GM12878 (cell line): ENCODE results near the gene RHEB.

Source experiments
- CHD2 ChIP-seq: IDR thresholded peaks from 2 replicates; pipeline ENCODE4 v1.6.1; 2011; ENCODE audit warnings: low read depth, low read length, improper control_type of control experiment, borderline replicate concordance
- CTCF ChIP-seq, 3 experiments: IDR thresholded peaks in 2 of 3; conservative IDR thresholded peaks in 1 of 3; 2 replicates each; pipeline ENCODE4 v1.5.1; 2011; ENCODE audit warnings: low read depth in 3 of 3, low read length in 3 of 3, mild to moderate bottlenecking in 3 of 3, control low read depth in 2 of 3, moderate library complexity in 2 of 3, inconsistent platforms in 1 of 3, mixed read lengths in 1 of 3; ENCODE audit not compliant: control insufficient read depth in 2 of 3, insufficient read depth in 1 of 3; ENCODE audit errors: extremely low read depth in 1 of 3
- EZH2 ChIP-seq: IDR thresholded peaks from 2 replicates; pipeline ENCODE4 v1.6.1; 2012; ENCODE audit warnings: low read depth, mild to moderate bottlenecking, control low read depth, inconsistent platforms, low read length, borderline replicate concordance; ENCODE audit not compliant: control insufficient read depth
- MYC ChIP-seq: IDR thresholded peaks from 2 replicates; pipeline ENCODE4 v1.6.1; 2011; ENCODE audit warnings: mild to moderate bottlenecking, low read length, moderate library complexity, inconsistent platforms; ENCODE audit not compliant: insufficient read depth, insufficient replicate concordance, insufficient read length, severe bottlenecking
- SIN3A ChIP-seq: IDR thresholded peaks from 2 replicates; pipeline ENCODE4 v1.6.1; 2012; ENCODE audit warnings: low read depth, low read length, improper control_type of control experiment
- TARDBP ChIP-seq: IDR thresholded peaks from 2 replicates; pipeline ENCODE4 v1.6.1; 2016; ENCODE audit warnings: borderline replicate concordance
- USF2 ChIP-seq: IDR thresholded peaks from 2 replicates; pipeline ENCODE4 v1.6.1; 2011; ENCODE audit warnings: low read depth, low read length, improper control_type of control experiment, borderline replicate concordance

GRCh38 chr7:151487228-151487627 lies 32.5 kb downstream of the RHEB start:
- TF ChIP-seq CTCF (IDR thresholded peaks at IDR 0.05 in 2 of 3, conservative IDR thresholded peaks at IDR 0.05 in 1 of 3; ENCODE audit: control insufficient read depth in 2 of 3, extremely low read depth in 1 of 3, insufficient read depth in 1 of 3, low read depth in 3 of 3, low read length in 3 of 3) (no peak), SIN3A (no peak), MYC (no peak), CHD2 (no peak), TARDBP (no peak), USF2 (no peak), EZH2 (no peak)
